ENCODE results near the gene BCL7B. TPM values are rescaled to one million over a fixed set of nuclear protein-coding genes. Genes with fewer than 3 reads are reported as not detected.

BCL7B gene
- total RNA-seq: 10 to 100 TPM; 69.7 to 93.0 TPM

GRCh38 chr7:73557397-73558257 lies at the start of gene BCL7B:
TSS of gene BCL7B (minus strand) at chr7:73557690. CDS start at chr7:73557578, 112 bp downstream.
- peak within 1 kb of the TSS; percentile 92 for H3K27ac Mint-ChIP-seq
- POLR2A ChIA-PET: no interaction called here
- peak within 1 kb of the TSS; percentile 94 for H3K4me3 Mint-ChIP-seq
- no peaks in the 10 kb centered on the region for H3K27me3 Mint-ChIP-seq
- CTCF ChIA-PET: interaction anchor here (0.7 to 1.4 kb wide), 6 partner anchors 8 to 28 kb away, joined by 3 to 4 read pairs (median 3); partner anchors contain the start of gene TBL2
- peaks cover 16% of the 10 kb centered on the region for H3K36me3 Mint-ChIP-seq (ENCODE audit: low read depth)
- H3K9me3 Mint-ChIP-seq: no peaks in the 10 kb centered on the region
- H3K4me1 Mint-ChIP-seq: peaks cover 42% of the 10 kb centered on the region
- peak; percentile 77 for DNase-seq

- no peak overlapping the region for H3K27ac Mint-ChIP-seq
Measured at GRCh38 chr7:73605601-73606220, 48.2 kb upstream of the BCL7B start.

GRCh38 chr7:73602721-73603651 lies 45.5 kb upstream of the BCL7B start:
- ChIA-PET POLR2A (no interaction called here), CTCF (interaction anchor here (0.6 to 1.8 kb wide), 3 partner anchors 8 to 132 kb away, joined by 3 to 7 read pairs (median 3); no protein-coding TSS in a partner anchor)
- Mint-ChIP-seq H3K4me1 (peaks cover 2% of the 10 kb centered on the region), H3K9me3 (no peaks in the 10 kb centered on the region), H3K4me3 (no peak overlapping the region), H3K27ac (peak overlapping the region; percentile 5), H3K36me3 (ENCODE audit: low read depth) (no peaks in the 10 kb centered on the region), H3K27me3 (peaks cover 9% of the 10 kb centered on the region)
- no peak for DNase-seq

More at GRCh38 chr7:73605601-73606220, 48.2 kb upstream of the BCL7B start:
- peaks cover 11% of the 10 kb centered on the region for H3K27me3 Mint-ChIP-seq
- no peaks in the 10 kb centered on the region for H3K36me3 Mint-ChIP-seq (ENCODE audit: low read depth)
- H3K4me1 Mint-ChIP-seq: peaks cover 2% of the 10 kb centered on the region
- H3K9me3 Mint-ChIP-seq: no peaks in the 10 kb centered on the region
- POLR2A ChIA-PET: interaction anchor here (0.5 kb wide), 1 partner anchor 237 kb away, joined by 5 read pairs; the partner anchor contains the start of gene METTL27
- H3K4me3 Mint-ChIP-seq: no peak overlapping the region
- CTCF ChIA-PET: interaction anchor here (0.6 to 4.1 kb wide), 9 partner anchors 8 to 130 kb away, joined by 3 to 59 read pairs (median 4); partner anchors contain the start of genes ABHD11 and MLXIPL
- DNase-seq: no peak

- Mint-ChIP-seq H3K27ac (no peak overlapping the region), H3K27me3 (peaks cover 6% of the 10 kb centered on the region), H3K4me1 (no peaks in the 10 kb centered on the region), H3K36me3 (ENCODE audit: low read depth) (no peaks in the 10 kb centered on the region), H3K9me3 (no peaks in the 10 kb centered on the region), H3K4me3 (no peak overlapping the region)
- ChIA-PET POLR2A (no interaction called here), CTCF (interaction anchor here (1.1 to 1.3 kb wide), 2 partner anchors 10 to 15 kb away, joined by 3 to 6 read pairs; no protein-coding TSS in a partner anchor)
- DNase-seq: no peak
Measured at GRCh38 chr7:73599916-73600315, 42.4 kb upstream of the BCL7B start.

- Mint-ChIP-seq H3K27ac (no peak overlapping the region), H3K27me3 (peaks cover 6% of the 10 kb centered on the region), H3K36me3 (ENCODE audit: low read depth) (no peaks in the 10 kb centered on the region), H3K4me1 (no peaks in the 10 kb centered on the region), H3K9me3 (no peaks in the 10 kb centered on the region), H3K4me3 (no peak overlapping the region)
- no peak for DNase-seq
- POLR2A ChIA-PET: no interaction called here
- CTCF ChIA-PET: interaction anchor here (0.8 to 1.3 kb wide), 3 partner anchors 10 to 135 kb away, joined by 3 to 6 read pairs (median 4); no protein-coding TSS in a partner anchor
Measured at GRCh38 chr7:73599151-73599882, 41.8 kb upstream of the BCL7B start.

GRCh38 chr7:73597978-73598782 lies 40.7 kb upstream of the BCL7B start:
- peaks cover 6% of the 10 kb centered on the region for H3K27me3 Mint-ChIP-seq
- no peaks in the 10 kb centered on the region for H3K9me3 Mint-ChIP-seq
- H3K36me3 Mint-ChIP-seq (ENCODE audit: low read depth): no peaks in the 10 kb centered on the region
- DNase-seq: no peak
- no peak overlapping the region for H3K4me3 Mint-ChIP-seq
- ChIA-PET POLR2A (no interaction called here), CTCF (interaction anchor here (1.3 kb wide), 1 partner anchor 9 kb away, joined by 5 read pairs; no protein-coding TSS in a partner anchor)
- H3K27ac Mint-ChIP-seq: no peak overlapping the region
- no peaks in the 10 kb centered on the region for H3K4me1 Mint-ChIP-seq

GRCh38 chr7:73596191-73597065 lies 38.9 kb upstream of the BCL7B start:
- POLR2A ChIA-PET: no interaction called here
- Mint-ChIP-seq H3K4me1 (no peaks in the 10 kb centered on the region), H3K4me3 (no peak overlapping the region), H3K27me3 (peaks cover 6% of the 10 kb centered on the region), H3K27ac (no peak overlapping the region), H3K36me3 (ENCODE audit: low read depth) (no peaks in the 10 kb centered on the region), H3K9me3 (no peaks in the 10 kb centered on the region)
- DNase-seq: no peak
- CTCF ChIA-PET: interaction anchor here (0.6 to 2.5 kb wide), 3 partner anchors 7 to 169 kb away, joined by 3 to 7 read pairs (median 3); partner anchors contain the start of gene VPS37D

GRCh38 chr7:73595358-73595757 lies 37.9 kb upstream of the BCL7B start:
- H3K27ac Mint-ChIP-seq: no peak overlapping the region
- no peak overlapping the region for H3K4me3 Mint-ChIP-seq
- no peak for DNase-seq
- H3K4me1 Mint-ChIP-seq: no peaks in the 10 kb centered on the region
- ChIA-PET POLR2A (no interaction called here), CTCF (interaction anchor here (1.2 to 2.5 kb wide), 3 partner anchors 8 to 73 kb away, joined by 3 to 7 read pairs (median 6); partner anchors contain the start of gene VPS37D)
- H3K36me3 Mint-ChIP-seq (ENCODE audit: low read depth): no peaks in the 10 kb centered on the region
- H3K27me3 Mint-ChIP-seq: peaks cover 6% of the 10 kb centered on the region
- H3K9me3 Mint-ChIP-seq: no peaks in the 10 kb centered on the region

GRCh38 chr7:73593207-73594045 lies 35.9 kb upstream of the BCL7B start:
- Mint-ChIP-seq H3K9me3 (no peaks in the 10 kb centered on the region), H3K27ac (no peak overlapping the region), H3K36me3 (ENCODE audit: low read depth) (no peaks in the 10 kb centered on the region), H3K4me1 (no peaks in the 10 kb centered on the region), H3K27me3 (peaks cover 6% of the 10 kb centered on the region), H3K4me3 (no peak overlapping the region)
- ChIA-PET CTCF (interaction anchor here (1.7 to 2.5 kb wide), 2 partner anchors 10 to 13 kb away, joined by 4 to 7 read pairs; no protein-coding TSS in a partner anchor), POLR2A (no interaction called here)
- DNase-seq: no peak

GRCh38 chr7:73586911-73587310 lies 29.4 kb upstream of the BCL7B start:
- CTCF ChIA-PET: interaction anchor here (0.6 to 1.6 kb wide), 4 partner anchors 19 to 147 kb away, joined by 3 to 6 read pairs (median 4); no protein-coding TSS in a partner anchor
- H3K27ac Mint-ChIP-seq: no peak overlapping the region
- peaks cover 7% of the 10 kb centered on the region for H3K4me1 Mint-ChIP-seq
- no peaks in the 10 kb centered on the region for H3K36me3 Mint-ChIP-seq (ENCODE audit: low read depth)
- H3K4me3 Mint-ChIP-seq: no peak overlapping the region
- DNase-seq: no peak
- H3K9me3 Mint-ChIP-seq: no peaks in the 10 kb centered on the region
- POLR2A ChIA-PET: no interaction called here
- H3K27me3 Mint-ChIP-seq: peaks cover 4% of the 10 kb centered on the region
